Right ventricle myocardium inferior (tissue), 1 donor: Measurements from ENCODE around the gene CDCP1. TPM values are rescaled to one million over a fixed set of nuclear protein-coding genes. Genes with fewer than 3 reads are reported as not detected.

ENCODE experiments used
- ATAC-seq: fragments of 200-7000 bp; cut with Tn5 transposase; one replicate; pipeline ENCODE4 v1.9.1; 2020; ENCODE audit warnings: mild to moderate bottlenecking, moderate library complexity
- DNase-seq: peaks from one replicate; pipeline ENCODE4 v3.0.0; 2021; ENCODE audit errors: missing footprints
- intact Hi-C: fragments of 100-400 bp; cut with DNase I; formaldehyde crosslinking; loops from one replicate; pipeline ENCODE4 v1.11.0; 2022
- long read RNA-seq: library from polyadenylated mRNA; unstranded; transcript quantifications from one replicate; pipeline ENCODE4 v2.0.0, GENCODE V29; 2021
- total RNA-seq: library from RNA; stranded (reverse); fragmentation: NEBNext Ultra II Directional; extraction: Animal tissue kit (Norgen Biotek cat#: 25700); gene quantifications from one replicate; pipeline ENCODE4 v1.2.1, GENCODE V29; 2021
- donor health status: DM: no; HTN: yes; CAD: no; lungs with severe emphysema.

Gene CDCP1
- 0.32 TPM for total RNA-seq
- long read RNA-seq, partial matches to known transcripts, result 1 of 1 reads
- long read RNA-seq, other reads (novel, unspliced or antisense), result 0 of 1 reads

GRCh38 chr3:45145681-45146614, at the start of gene CDCP1:
TSS of gene CDCP1 (minus strand) at chr3:45146378. CDS start at chr3:45146287, 91 bp downstream.
- DNase-seq (no peak), ATAC-seq (no peak)
- intact Hi-C loops, result no loop called here

- intact Hi-C loops, result no loop called here
- DNase-seq (no peak), ATAC-seq (no peak)
Observed at GRCh38 chr3:45194791-45195190, 48.6 kb upstream of the CDCP1 start.

GRCh38 chr3:45191924-45192417, 45.8 kb upstream of the CDCP1 start:
- ATAC-seq (no peak), DNase-seq (no peak)
- intact Hi-C loops, result no loop called here

GRCh38 chr3:45191424-45191823, 45.2 kb upstream of the CDCP1 start:
- no peak for ATAC-seq

GRCh38 chr3:45188719-45189659, 42.8 kb upstream of the CDCP1 start:
- intact Hi-C loops, result no loop called here
- no peak for DNase-seq
- no peak for ATAC-seq

More at GRCh38 chr3:45191424-45191823, 45.2 kb upstream of the CDCP1 start:
- intact Hi-C loops, result no loop called here
- DNase-seq, result no peak

GRCh38 chr3:45187694-45188141, 41.5 kb upstream of the CDCP1 start:
- intact Hi-C loops, result no loop called here
- DNase-seq, result no peak
- no peak for ATAC-seq

- ATAC-seq (no peak), DNase-seq (no peak)
- intact Hi-C loops, result no loop called here
Observed at GRCh38 chr3:45186871-45187270, 40.7 kb upstream of the CDCP1 start.

- intact Hi-C loops, result no loop called here
- ATAC-seq (no peak), DNase-seq (no peak)
Observed at GRCh38 chr3:45185461-45185860, 39.3 kb upstream of the CDCP1 start.

GRCh38 chr3:45185052-45185451, 38.9 kb upstream of the CDCP1 start:
- DNase-seq (no peak), ATAC-seq (no peak)
- intact Hi-C loops, result no loop called here

GRCh38 chr3:45183872-45184262, 37.7 kb upstream of the CDCP1 start:
- ATAC-seq (no peak), DNase-seq (no peak)
- intact Hi-C loops, result no loop called here

GRCh38 chr3:45182915-45183871, 37.0 kb upstream of the CDCP1 start:
- DNase-seq (no peak), ATAC-seq (no peak)
- intact Hi-C loops, result no loop called here

- intact Hi-C loops, result no loop called here
- ATAC-seq (no peak), DNase-seq (no peak)
Observed at GRCh38 chr3:45181496-45181895, 35.3 kb upstream of the CDCP1 start.

GRCh38 chr3:45180899-45181298, 34.7 kb upstream of the CDCP1 start:
- no peak for ATAC-seq

GRCh38 chr3:45180051-45180450, 33.9 kb upstream of the CDCP1 start:
- no peak for DNase-seq
- intact Hi-C loops, result no loop called here
- no peak for ATAC-seq

More at GRCh38 chr3:45180899-45181298, 34.7 kb upstream of the CDCP1 start:
- DNase-seq, result no peak
- intact Hi-C loops, result no loop called here

GRCh38 chr3:45179163-45179562, 33.0 kb upstream of the CDCP1 start:
- DNase-seq (no peak), ATAC-seq (no peak)
- intact Hi-C loops, result no loop called here

- DNase-seq (no peak), ATAC-seq (no peak)
- intact Hi-C loops, result no loop called here
Observed at GRCh38 chr3:45178183-45179023, 32.2 kb upstream of the CDCP1 start.

GRCh38 chr3:45176912-45177311, 30.7 kb upstream of the CDCP1 start:
- DNase-seq, result no peak
- intact Hi-C loops, result no loop called here
- ATAC-seq, result no peak
